Measurements from ENCODE around the gene HOXA7. TPM values are rescaled to one million over a fixed set of nuclear protein-coding genes. Genes with fewer than 3 reads are reported as not detected.

The HOXA7 gene
- total and polyA plus RNA-seq, 10 of the 15 experiments (the other 5 are each of a cell fraction or from before 2014, with no cell fraction given), result not detected

- in situ Hi-C loops (cut with MboI) (no loop called here), intact Hi-C loops (cut with micrococcal nuclease; ENCODE audit: unreplicated experiment) (no loop called here)
- Histone ChIP-seq H3K4me2 (ENCODE audit: control insufficient read depth, insufficient read depth) (peak overlapping the region; percentile 33), H3K4me1 (ENCODE audit: control insufficient read depth, insufficient read depth, low read length) (no peaks in the 10 kb centered on the region), H3K4me3 (no peak overlapping the region), H2AFZ (ENCODE audit: control insufficient read depth, low read depth, low read length) (no peak overlapping the region), H3K27ac (ENCODE audit: control insufficient read depth, insufficient read depth) (no peak overlapping the region), H4K20me1 (ENCODE audit: control insufficient read depth, insufficient read depth) (no peaks in the 10 kb centered on the region), H3K9ac (ENCODE audit: control insufficient read depth, insufficient read depth, low read length) (no peak overlapping the region), H3K36me3 (ENCODE audit: control insufficient read depth in 2 of 2, insufficient read depth in 2 of 2, low read length in 1 of 2) (no peaks in the 10 kb centered on the region), H3K27me3 (replicated peaks in 1 of 2; ENCODE audit: control insufficient read depth in 2 of 2, insufficient read depth in 2 of 2, low read length in 1 of 2) (peaks cover 14 to 27% of the 10 kb centered on the region in 2 experiments), H3K9me3 (replicated peaks; ENCODE audit: control insufficient read depth, insufficient read depth, low read length) (no peaks in the 10 kb centered on the region; the same call in 2 of the 3 replicates), H3K79me2 (ENCODE audit: control insufficient read depth, insufficient read depth, low read length) (no peaks in the 10 kb centered on the region)
- ChIA-PET SMC1A (ENCODE audit: uncharacterized antibody, unreplicated experiment) (interaction anchor here (0.6 to 1.5 kb wide), 3 partner anchors 339 to 1287 kb away, joined by 3 to 5 read pairs (median 4); no protein-coding TSS in a partner anchor), CTCF (interaction anchor here (0.6 to 2.0 kb wide), 10 partner anchors 8 to 1286 kb away, joined by 3 to 5 read pairs (median 3); no protein-coding TSS in a partner anchor), RAD21 (ENCODE audit: unreplicated experiment) (no interaction called here), POLR2A (no interaction called here)
- FAIRE-seq, result peak; percentile 61
- DNase-seq (ENCODE audit: low read depth, low spot score), result no peak
- 29% methylated on average over 56 of the region's 56 CpGs for WGBS (ENCODE audit: insufficient coverage, insufficient replicate concordance, low lambda C conversion rate, missing lambda C conversion rate)
- no TSS peak for BruUV-seq (replicated peaks)
- peak; percentile 80 for ATAC-seq
- no peak for TF ChIP-seq MYC (IDR thresholded peaks at IDR 0.05; ENCODE audit: insufficient read depth, insufficient read length, insufficient replicate concordance, low read length, severe bottlenecking)
- no peak for TF ChIP-seq SMAD5 (IDR thresholded peaks at IDR 0.05; ENCODE audit: low read depth)
- TF ChIP-seq MTA3 (IDR thresholded peaks at IDR 0.05; ENCODE audit: borderline replicate concordance, low read length), result no peak
- no peak for TF ChIP-seq TCF12 (IDR thresholded peaks at IDR 0.05; ENCODE audit: low read depth, low read length)
- TF ChIP-seq SMC3 (IDR thresholded peaks at IDR 0.05; ENCODE audit: borderline replicate concordance, low read length), result peak; percentile 34; the same call in 1 of the 2 replicates
- peak; percentile 28; the same call in 1 of the 2 replicates for TF ChIP-seq PKNOX1 (IDR thresholded peaks at IDR 0.05)
- TF ChIP-seq SUZ12 (IDR thresholded peaks at IDR 0.05; ENCODE audit: unreplicated experiment), result no peak
- no peak for TF ChIP-seq SIN3A (IDR thresholded peaks at IDR 0.05; ENCODE audit: low read depth, low read length)
- TF ChIP-seq PRDM15 (CRISPR knock-in tag; IDR thresholded peaks at IDR 0.05), result no peak
- no peak for TF ChIP-seq ATF3 (IDR thresholded peaks at IDR 0.05; ENCODE audit: borderline replicate concordance, extremely low read depth, low read depth, low read length)
- no peak for TF ChIP-seq ESRRA (IDR thresholded peaks at IDR 0.05; ENCODE audit: low read length)
- no peak for TF ChIP-seq BRCA1 (IDR thresholded peaks at IDR 0.05; ENCODE audit: low read depth, low read length)
- no peak for TF ChIP-seq EGR1 (IDR thresholded peaks at IDR 0.05; ENCODE audit: borderline replicate concordance in 1 of 2, low read depth in 2 of 2, low read length in 2 of 2)
- no peak for TF ChIP-seq RAD51 (IDR thresholded peaks at IDR 0.05)
- TF ChIP-seq SREBF2 (IDR thresholded peaks at IDR 0.05; ENCODE audit: low read length), result no peak
- TF ChIP-seq PBX3 (IDR thresholded peaks at IDR 0.05; ENCODE audit: insufficient replicate concordance, low read depth, low read length), result peak; percentile 12
Observed at GRCh38 chr7:27179503-27180430, 23.3 kb upstream of the HOXA7 start.
